T47D (cell line): Measurements from ENCODE around the gene GRIK3.

Experiments used
- DNase-seq, 2 experiments: peaks; one replicate each; pipeline versions ENCODE4 v3.0.0 to v3.0.0-alpha.2; 2011 to 2012; ENCODE audit warnings: low read depth in 1 of 2, low spot score in 1 of 2
- JUND ChIP-seq: IDR thresholded peaks from 2 replicates; pipeline ENCODE4 v1.6.1; 2012; ENCODE audit warnings: low read depth
- in situ Hi-C: cut with HindIII; loops from 2 replicates; pipeline ENCODE4 v1.10.0; 2016; ENCODE audit warnings: low sequenced_read_pairs, low pct_unique_long_range_greater_than_20kb

The GRIK3 gene

GRCh38 chr1:36953061-36953460, 81.3 kb downstream of the GRIK3 start:
- no peak for DNase-seq
- in situ Hi-C loops = no loop called here
- no peak for TF ChIP-seq JUND

- in situ Hi-C loops = no loop called here
- no peak for DNase-seq
- TF ChIP-seq JUND = no peak
Measured at GRCh38 chr1:36951761-36952160, 82.6 kb downstream of the GRIK3 start.

GRCh38 chr1:36951292-36951750, 83.0 kb downstream of the GRIK3 start:
- in situ Hi-C loops = no loop called here
- no peak for TF ChIP-seq JUND
- DNase-seq = no peak

GRCh38 chr1:36950604-36951291, 83.6 kb downstream of the GRIK3 start:
- no peak for DNase-seq
- in situ Hi-C loops = no loop called here
- TF ChIP-seq JUND = no peak

- TF ChIP-seq JUND = no peak
- in situ Hi-C loops = no loop called here
- no peak for DNase-seq
Measured at GRCh38 chr1:36948606-36949005, 85.7 kb downstream of the GRIK3 start.

GRCh38 chr1:36948147-36948546, 86.2 kb downstream of the GRIK3 start:
- in situ Hi-C loops = no loop called here
- no peak for TF ChIP-seq JUND
- no peak for DNase-seq

- DNase-seq = no peak
- no peak for TF ChIP-seq JUND
- in situ Hi-C loops = no loop called here
Measured at GRCh38 chr1:36947384-36947783, 86.9 kb downstream of the GRIK3 start.

- no peak for TF ChIP-seq JUND
- in situ Hi-C loops = no loop called here
- DNase-seq = no peak
Measured at GRCh38 chr1:36944883-36945282, 89.4 kb downstream of the GRIK3 start.

- in situ Hi-C loops = no loop called here
Measured at GRCh38 chr1:36942148-36942547, 92.2 kb downstream of the GRIK3 start.

GRCh38 chr1:36941316-36941978, 92.9 kb downstream of the GRIK3 start:
- no peak for TF ChIP-seq JUND
- in situ Hi-C loops = no loop called here
- DNase-seq = no peak

More at GRCh38 chr1:36942148-36942547, 92.2 kb downstream of the GRIK3 start:
- DNase-seq = no peak
- TF ChIP-seq JUND = no peak

- no peak for DNase-seq
- in situ Hi-C loops = no loop called here
- no peak for TF ChIP-seq JUND
Measured at GRCh38 chr1:36938819-36939218, 95.5 kb downstream of the GRIK3 start.

- DNase-seq = no peak
- no peak for TF ChIP-seq JUND
- in situ Hi-C loops = no loop called here
Measured at GRCh38 chr1:36937371-36937770, 96.9 kb downstream of the GRIK3 start.

GRCh38 chr1:36934061-36934460, 100.3 kb downstream of the GRIK3 start:
- in situ Hi-C loops = no loop called here
- no peak for TF ChIP-seq JUND
- DNase-seq = no peak
